SH-SY5Y (cell line): ENCODE data around the gene DCANP1.

Source experiments
- GATA2 ChIP-seq: IDR thresholded peaks from 2 replicates; pipeline ENCODE4 v1.6.1; 2011; ENCODE audit warnings: mild to moderate bottlenecking, low read depth, low read length
- GATA3 ChIP-seq: IDR thresholded peaks from 2 replicates; pipeline ENCODE4 v1.6.1; 2011; ENCODE audit warnings: low read depth, mild to moderate bottlenecking, low read length, moderate library complexity

DCANP1 gene

DNA sequence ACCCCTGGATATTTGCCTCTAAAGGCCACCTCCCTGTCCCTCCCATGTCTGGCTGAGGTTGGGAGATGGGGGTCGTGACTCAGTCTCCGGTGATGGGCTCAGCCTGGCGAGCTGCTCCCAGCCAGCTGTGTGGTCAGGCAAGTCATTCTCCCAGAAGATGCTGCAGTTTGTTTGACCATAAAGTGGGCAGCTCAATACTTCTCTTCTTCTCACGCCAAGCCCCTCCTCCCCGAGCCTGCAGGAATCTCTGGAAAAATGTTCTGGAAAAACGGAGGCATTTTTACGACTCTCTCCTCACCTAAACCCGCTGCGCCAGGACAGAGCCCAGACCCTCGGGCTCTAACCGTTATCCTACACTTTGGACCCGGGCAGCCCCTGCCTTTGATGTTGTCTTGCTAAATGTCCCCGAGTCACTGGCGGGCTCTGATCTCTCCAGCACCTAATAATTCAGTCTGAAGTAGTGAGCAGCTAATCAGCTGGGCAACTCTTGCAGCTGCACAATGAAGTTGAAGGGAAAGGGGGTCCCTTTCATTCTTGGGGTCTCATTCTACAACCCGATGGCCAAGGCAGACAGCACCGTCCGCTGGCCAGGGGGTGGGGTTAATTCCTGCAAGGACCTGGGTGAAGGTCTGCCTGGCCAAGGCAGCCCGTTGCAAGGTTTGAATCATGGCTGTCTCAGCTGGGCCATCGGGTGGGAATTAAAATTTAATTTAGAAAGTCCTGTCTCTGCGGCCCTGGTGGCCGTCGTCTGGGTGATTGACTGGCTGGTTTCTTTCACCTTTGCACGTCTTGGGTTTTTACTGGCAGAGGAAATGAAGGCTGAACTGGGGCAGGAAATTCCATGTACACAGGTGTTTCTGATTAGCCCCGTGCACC lies 12.3 kb downstream of the DCANP1 start:
- TF ChIP-seq GATA3 (no peak), GATA2 (no peak)

DNA sequence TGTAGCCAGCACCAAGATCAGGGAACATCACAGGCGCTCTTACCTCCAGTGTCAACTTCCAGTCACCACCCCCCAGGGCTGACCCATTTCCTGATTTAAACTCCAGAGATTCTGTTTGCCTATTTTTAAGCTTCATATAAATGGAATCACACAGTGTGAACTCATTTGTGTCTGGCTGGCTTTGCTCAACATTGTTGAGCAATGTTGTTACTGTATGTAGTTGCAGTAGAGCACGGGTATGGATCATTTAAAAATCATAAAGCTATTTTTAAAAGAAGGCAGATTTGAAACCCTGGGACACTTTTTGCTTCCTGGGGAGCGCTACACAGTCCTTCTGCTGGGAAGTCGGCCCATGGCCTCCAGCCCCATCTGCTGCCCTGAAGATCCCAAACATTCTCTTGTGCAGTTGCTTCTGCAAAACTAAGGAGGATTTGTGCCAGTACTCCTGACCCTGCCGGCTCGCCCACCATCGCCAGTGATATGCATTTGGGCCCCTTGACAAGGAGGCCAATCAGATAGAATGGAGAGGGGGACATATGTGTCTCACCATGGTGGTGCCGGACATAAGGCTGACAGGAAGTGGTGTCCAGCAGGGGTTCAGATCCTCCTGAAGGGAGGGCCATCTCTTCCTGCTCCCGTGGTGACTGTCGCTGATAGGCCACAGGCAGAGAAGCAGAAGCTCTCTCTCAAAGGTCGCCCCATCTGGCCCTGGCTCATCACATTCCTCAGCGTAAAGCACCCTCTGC lies 13.3 kb downstream of the DCANP1 start:
- TF ChIP-seq GATA3: no peak
- no peak for TF ChIP-seq GATA2

DNA sequence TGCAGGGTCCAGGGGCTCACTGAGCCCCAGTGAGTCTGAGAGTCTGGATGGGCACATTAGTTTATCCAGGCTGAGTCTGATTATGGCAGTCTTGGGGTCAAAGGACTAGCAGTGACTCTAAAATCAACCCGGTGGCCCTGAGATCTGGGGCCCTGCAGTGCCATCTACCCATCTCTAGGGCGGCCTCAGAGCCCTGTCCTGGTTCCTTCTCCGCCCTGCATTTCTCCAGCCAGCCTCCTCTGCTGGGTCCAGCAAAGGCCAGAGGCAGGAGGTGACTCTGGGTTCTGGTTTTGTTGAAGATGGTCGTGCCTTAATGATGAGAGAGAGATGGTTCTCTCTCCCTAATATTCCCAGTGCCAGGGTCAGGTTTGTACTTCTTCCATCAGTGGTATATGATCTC lies 15.0 kb downstream of the DCANP1 start:
- no peak for TF ChIP-seq GATA3
- no peak for TF ChIP-seq GATA2

DNA sequence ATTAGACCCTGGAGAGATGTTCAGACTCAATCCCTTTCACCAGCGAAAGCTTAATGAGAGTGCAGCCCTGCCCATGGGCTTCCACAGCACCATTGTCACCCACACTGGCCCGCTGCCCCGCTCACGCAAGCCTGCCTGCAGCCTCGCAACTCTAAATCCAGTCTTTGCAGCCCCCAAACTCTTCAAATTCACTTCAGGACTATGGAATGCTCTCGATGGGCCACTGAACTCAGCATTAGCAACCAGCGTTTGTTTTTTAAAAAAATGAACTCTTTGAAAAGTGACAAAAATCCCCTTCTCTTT lies 17.1 kb downstream of the DCANP1 start:
- TF ChIP-seq GATA3 (no peak), GATA2 (no peak)

DNA sequence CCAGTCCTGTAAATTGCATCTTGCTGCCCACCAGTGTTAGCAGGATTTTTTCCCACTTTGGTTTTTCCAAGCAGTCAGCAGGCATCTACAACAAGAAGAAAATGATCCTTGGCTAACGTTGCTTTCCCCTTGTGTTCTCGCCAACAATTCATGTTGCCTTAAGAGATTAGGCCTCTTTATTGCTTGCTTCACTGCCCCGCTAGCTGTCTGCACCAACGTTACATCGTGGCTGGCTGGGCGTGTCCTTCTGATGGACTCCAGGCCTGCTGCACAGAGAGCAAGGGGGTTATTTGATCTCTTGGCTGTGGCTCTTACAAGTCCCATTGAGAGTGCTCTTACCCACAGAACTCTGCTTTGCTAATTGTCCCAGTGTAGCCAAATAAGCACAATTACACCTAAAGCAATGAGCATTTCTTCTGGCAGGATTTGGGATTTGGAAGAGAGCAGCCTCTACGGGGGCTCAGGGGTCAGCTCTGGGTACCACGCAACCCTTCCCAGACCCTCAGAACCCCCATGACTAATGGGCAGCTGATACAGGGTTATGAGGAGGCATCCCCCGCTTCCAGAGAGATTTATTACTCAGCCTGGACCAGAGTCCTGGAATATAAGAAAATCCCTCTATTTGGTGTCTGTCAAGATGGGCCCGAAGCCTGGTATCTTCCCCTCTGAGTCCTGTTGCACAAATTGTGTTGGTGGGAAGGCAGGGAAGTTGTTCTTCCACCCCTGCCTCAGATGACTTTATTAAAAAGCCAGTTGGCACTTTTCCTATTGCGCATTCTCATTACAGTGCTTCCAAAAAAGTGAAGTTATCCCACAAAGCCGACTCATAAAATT lies 17.6 kb downstream of the DCANP1 start:
- no peak for TF ChIP-seq GATA2
- no peak for TF ChIP-seq GATA3

DNA sequence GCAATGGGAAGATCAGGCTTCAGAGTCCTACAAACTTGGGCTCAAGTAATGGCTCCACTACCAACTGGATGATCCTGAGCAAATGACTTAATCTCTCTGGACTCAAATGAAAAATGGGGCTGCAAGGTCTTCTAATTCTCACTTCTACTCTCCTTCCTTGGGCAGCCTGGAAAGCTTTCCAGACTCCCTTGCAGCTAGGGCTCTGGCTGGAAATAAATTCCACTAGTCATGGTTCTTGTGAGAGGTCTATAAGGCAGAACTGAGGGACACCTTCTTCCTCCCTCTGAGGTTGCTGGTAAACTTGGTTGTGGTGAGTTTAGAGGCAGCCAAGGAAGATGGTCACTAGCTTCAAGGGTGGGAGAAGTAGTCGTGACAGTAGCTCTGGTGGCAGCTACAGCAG lies 18.6 kb downstream of the DCANP1 start:
- TF ChIP-seq GATA3 (no peak), GATA2 (no peak)

DNA sequence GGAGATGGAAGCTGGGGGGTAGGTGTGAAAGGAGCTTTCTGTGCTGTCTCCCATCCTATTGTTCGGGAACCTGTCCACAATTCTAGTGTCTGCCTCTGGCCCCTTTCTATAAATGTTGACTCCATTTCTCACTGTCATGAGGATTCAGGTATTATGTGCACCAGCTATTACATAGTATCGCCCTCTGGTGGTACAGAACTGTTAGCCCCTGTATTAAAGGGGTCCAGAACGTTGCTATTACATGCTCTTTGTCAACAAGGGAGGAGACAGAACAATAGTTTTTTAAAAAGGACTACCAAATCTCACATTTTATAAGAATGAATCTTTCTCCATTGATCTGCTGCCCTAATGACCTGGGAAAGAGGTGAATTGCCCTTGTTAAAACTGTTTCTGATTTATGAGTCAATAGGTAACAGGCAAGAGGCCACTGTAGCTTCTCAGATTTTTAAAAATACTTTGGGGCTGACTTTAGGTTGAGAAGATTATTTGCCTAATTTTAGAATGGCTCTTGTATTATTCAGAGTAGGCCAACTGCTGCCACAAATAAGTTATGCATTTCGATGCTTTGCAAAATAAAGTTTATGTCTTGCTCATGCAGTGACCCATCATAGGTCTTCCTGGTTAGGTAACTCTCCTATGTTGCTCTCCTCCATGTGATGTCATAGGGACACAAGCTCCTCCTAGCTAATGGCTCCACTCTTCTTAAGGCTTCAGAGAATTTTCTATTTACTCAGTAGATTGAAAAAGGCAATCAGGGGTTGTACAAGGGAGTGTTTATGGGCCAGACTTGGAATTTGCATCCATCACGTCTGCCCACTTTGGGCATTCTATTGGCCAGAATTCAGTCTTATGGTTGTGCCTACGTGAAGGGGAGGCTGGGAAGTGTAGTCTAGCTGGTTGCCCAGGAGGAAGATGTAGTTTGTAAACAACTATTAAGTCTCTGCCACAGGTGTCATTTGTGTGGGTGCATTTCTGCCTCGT lies 20.8 kb downstream of the DCANP1 start:
- TF ChIP-seq GATA2: no peak
- no peak for TF ChIP-seq GATA3

DNA sequence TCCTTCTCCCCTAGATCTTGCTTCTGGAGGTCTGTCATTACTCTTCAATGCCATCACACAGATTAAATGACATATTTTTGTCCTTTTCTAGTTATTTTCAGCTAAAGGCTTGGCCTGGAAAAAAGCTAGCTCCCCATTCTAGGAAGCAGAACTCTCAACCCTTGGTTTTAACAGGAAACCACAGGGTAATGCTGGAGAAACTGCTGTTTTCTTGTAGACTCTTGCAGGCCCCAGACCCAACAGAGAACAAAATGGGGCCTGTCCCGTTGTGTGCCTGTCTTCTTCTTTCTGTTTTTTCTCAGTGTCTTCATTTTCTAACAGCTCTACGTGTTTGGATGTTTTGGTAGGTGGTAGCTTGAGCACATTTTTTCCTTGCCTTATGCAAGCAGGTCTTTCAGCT lies 21.5 kb downstream of the DCANP1 start:
- TF ChIP-seq GATA2 (no peak), GATA3 (no peak)

DNA sequence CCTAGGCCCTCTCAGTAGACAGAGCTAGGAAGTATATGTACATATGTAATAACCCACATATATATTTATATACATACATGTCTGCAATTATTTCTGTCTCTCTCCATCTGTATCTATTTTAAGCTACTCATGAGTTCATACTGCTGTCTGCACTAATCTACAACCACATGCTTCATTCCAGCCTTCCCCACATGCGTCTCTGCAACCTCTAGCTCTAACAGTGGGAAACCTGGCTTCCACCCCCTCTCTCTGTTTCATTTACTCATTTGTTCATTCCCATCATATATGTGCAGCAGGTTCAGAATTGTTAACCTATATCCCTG lies 23.3 kb downstream of the DCANP1 start:
- no peak for TF ChIP-seq GATA3
- TF ChIP-seq GATA2: no peak

DNA sequence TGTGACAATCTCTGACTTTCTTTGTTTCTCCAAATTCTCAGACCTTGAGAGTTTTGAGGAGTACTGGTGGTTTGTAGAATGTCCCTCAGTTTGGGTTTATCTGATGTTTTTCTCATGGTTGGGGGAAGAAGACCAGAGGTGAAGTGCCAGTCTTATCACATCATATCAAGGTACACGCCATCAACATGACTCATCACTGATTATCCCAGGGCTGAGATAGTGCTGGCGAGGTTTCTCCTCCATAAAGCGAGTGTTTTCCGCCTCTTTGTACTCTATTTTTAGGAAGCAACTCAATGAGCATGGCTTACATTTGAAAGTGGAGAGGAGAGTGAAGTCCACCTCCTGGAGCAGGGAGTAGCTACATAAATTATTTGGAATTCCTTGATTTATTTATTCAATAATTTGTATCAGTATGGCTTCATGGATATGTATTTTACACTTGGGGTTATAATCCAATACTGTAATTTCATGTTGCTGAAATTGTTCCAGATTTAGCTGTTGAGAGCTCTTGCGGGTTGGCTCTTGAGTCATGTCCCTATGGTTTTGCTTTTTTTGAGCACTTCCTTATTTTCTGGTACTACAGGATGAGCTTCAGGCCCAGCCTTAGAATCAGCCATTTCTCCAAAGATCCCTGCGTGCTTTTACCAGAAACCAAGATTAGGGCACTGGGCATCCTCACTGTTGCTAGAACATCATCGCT lies 23.9 kb downstream of the DCANP1 start:
- TF ChIP-seq GATA2 (no peak), GATA3 (no peak)

DNA sequence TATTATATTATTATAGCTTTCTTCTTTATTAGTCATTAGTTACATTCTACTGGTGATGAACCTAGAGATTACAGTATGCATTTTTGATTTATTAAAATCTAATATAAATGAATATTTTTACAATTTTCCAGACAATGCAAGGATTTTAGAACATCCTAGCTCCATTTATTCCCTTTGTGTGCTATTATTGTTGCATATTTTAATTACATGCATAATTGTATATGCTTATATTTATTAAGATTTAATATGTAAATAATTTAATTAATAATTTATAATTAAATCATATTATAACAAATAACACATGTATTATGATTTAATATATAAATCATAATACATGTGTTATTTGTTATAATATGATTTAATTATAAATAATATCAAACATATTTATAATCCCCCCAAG lies 24.7 kb downstream of the DCANP1 start:
- TF ChIP-seq GATA2: no peak
- TF ChIP-seq GATA3: no peak

DNA sequence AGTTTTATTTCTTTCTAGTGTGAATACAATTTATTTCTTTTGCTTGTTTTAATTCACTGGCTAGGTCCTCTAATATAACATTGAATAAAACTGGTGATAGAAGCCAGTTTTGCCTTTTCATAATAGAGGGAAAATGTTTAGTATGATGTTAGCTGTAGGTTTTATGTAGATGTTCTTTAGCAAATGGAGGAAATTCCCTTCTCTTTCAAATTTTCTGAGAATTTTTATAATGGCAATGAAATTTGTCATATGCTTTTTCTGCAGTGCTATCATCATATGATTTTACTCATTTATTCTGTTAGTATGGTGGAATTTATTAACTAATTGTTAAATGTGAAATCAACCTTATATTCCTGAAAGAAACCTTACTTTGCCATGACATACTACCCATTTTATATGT lies 30.1 kb downstream of the DCANP1 start:
- no peak for TF ChIP-seq GATA3
- no peak for TF ChIP-seq GATA2

DNA sequence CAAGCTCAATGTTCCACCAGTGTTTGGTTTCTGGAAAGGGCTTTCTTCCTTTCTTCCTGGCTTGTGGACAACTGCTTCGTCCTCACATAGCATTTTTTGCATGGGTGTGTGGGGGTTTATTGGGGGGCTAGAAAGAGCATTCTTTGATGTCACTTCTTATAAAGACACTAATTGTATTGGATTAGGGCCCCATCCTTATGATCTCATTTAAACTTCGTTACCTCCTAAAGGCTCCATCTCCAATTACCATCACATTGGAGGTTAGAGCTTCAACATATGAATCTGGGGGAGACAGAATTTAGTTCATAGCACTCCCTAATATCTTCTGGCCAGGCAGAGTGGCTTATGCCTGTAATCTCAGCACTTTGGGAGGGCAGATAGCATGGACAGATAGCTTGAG lies 42.1 kb downstream of the DCANP1 start:
- no peak for TF ChIP-seq GATA3
- TF ChIP-seq GATA2: no peak
